Measurements from ENCODE around the gene ADAMTSL1.
"Not testable (repeated sequence)": the region's sequence is repeated elsewhere in the genome, so short reads cannot be mapped to it uniquely, and the experiment has no call there.

Gene ADAMTSL1

DNA sequence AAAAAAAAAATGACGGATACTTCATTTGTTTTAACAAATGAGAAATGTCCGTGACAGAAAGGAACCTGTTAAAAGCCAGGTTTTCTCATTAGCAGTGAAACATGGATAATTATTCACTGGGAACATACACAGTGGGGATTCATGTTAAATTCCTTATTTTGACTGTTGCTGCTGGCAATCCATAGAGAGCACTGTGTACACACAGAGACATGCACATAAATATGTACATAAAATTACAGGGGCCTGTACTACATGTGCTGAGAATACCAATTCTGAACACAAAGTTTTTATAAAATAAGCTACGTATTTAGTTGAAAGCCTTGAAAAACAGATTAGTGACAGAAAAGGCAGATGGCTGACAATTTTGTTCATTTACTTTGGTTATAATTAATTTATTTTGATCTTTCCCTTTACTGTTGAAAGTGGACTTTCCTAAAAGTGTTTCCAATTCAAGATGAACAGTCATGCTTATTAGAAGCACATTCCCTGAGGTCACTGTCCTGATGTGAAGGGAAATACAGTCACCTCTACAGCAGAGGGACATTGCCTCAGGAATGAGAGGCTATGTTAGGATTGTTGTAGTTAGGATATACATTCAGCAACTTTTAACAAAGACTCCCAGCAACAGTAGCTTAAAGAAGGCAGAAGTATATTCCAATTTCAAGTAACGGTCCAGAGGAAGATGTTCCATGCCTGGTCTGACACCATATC, 392.3 kb downstream of the ADAMTSL1 start:
- H3K4me3 ChIP-seq (replicated peaks in 1 of 2; ENCODE audit: low read depth in 2 of 2, low read length in 2 of 2): no peak overlapping the region
- TF ChIP-seq, protein P1, sequence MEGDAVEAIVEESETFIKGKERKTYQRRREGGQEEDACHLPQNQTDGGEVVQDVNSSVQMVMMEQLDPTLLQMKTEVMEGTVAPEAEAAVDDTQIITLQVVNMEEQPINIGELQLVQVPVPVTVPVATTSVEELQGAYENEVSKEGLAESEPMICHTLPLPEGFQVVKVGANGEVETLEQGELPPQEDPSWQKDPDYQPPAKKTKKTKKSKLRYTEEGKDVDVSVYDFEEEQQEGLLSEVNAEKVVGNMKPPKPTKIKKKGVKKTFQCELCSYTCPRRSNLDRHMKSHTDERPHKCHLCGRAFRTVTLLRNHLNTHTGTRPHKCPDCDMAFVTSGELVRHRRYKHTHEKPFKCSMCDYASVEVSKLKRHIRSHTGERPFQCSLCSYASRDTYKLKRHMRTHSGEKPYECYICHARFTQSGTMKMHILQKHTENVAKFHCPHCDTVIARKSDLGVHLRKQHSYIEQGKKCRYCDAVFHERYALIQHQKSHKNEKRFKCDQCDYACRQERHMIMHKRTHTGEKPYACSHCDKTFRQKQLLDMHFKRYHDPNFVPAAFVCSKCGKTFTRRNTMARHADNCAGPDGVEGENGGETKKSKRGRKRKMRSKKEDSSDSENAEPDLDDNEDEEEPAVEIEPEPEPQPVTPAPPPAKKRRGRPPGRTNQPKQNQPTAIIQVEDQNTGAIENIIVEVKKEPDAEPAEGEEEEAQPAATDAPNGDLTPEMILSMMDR (IDR thresholded peaks at IDR 0.05; ENCODE audit: low read depth, low read length): no peak
- no peak for DNase-seq (ENCODE audit: low read depth in 2 of 2)

DNA sequence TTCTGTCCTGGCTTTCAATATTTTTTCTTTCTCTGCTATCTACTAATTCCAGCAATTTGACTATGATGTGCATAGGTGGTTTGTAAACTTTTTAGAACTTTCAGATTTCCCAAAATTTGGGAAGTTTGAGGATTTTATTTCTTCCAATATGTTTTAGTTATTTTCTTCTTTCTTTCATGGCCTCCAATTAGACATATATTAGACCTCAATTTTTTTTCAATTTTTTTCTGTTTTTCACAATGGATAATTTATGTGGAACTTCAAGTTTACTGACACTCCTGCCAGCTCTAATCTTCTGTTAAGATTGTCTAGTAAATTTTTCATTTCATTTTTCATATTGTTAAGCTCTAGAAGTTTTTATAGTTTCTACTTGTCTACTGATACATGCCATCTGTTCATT, 395.8 kb downstream of the ADAMTSL1 start:
- no peak overlapping the region for H3K4me3 ChIP-seq (replicated peaks in 1 of 2; ENCODE audit: low read depth in 2 of 2, low read length in 2 of 2)
- DNase-seq (ENCODE audit: low read depth in 2 of 2): no peak
- TF ChIP-seq, protein P1 (IDR thresholded peaks at IDR 0.05; ENCODE audit: low read depth, low read length): no peak

DNA sequence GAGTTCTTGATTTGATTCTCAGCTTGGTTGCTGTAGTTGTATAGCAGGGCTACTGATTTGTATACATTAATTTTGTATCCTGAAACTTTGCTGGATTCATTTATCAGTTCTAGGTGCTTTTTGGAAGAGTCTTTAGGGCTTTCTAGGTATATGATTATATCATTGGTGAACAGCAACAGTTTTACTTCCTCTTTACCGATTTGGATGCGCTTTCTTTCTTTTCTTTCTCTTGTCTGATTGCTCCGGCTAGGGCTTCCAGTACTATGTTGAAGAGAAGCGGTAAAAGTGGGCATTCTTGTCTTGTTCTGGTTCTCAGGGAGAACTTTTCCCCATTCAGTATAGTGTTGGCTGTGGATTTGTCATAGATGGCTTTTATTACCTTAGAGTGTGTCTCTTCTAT, 400.1 kb downstream of the ADAMTSL1 start:
- TF ChIP-seq, protein P1 (IDR thresholded peaks at IDR 0.05; ENCODE audit: low read depth, low read length): no peak
- no peak for DNase-seq (ENCODE audit: low read depth in 2 of 2)

DNA sequence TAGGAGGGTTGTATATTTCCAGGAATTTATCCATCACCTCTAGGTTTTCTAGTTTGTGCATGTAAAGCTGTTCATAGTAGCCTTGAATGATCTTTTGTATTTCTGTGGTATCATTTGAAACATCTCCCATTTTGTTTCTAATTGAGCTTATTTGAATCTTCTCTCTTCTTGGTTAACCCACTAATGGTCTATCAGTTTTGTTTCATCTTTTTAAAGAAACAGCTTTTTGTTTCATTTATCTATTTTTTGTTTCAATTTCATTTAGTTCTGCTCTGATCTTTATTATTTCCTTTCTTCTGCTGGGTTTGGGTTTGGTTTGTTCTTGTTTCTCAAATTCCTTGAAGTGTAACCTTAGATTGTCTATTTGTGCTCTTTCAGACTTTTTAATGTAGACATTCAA, 401.0 kb downstream of the ADAMTSL1 start:
- DNase-seq (ENCODE audit: low read depth in 2 of 2): not testable (repeated sequence)

More for the DNA sequence above, 400.1 kb downstream of the ADAMTSL1 start:
- no peak overlapping the region for H3K4me3 ChIP-seq (replicated peaks in 1 of 2; ENCODE audit: low read depth in 2 of 2, low read length in 2 of 2)

DNA sequence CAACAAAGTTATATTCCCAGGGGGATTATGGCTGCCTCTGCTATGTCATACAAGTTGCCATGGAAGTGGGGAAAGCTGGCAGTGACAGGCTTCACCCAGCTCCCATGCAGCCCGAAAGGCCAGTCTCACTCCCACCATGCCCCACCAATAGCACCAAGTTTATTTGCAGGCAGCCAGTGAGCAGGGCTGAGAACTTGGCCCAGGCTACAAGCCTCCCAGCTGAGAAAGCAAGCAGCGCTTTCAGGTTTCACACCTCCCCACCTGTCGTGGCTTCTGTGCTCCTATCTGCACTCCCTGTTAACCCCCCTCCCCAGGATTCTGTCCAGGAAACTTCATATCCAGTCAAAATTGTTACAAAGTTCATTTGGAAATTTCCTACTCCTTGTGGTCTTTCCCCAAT, 404.0 kb downstream of the ADAMTSL1 start:
- DNase-seq (ENCODE audit: low read depth in 2 of 2): no peak
- H3K4me3 ChIP-seq (replicated peaks in 1 of 2; ENCODE audit: low read depth in 2 of 2, low read length in 2 of 2): no peak overlapping the region
- TF ChIP-seq, protein P1 (IDR thresholded peaks at IDR 0.05; ENCODE audit: low read depth, low read length): no peak

More for the DNA sequence above, 401.0 kb downstream of the ADAMTSL1 start:
- not testable (repeated sequence) for H3K4me3 ChIP-seq (replicated peaks in 1 of 2; ENCODE audit: low read depth in 2 of 2, low read length in 2 of 2)

DNA sequence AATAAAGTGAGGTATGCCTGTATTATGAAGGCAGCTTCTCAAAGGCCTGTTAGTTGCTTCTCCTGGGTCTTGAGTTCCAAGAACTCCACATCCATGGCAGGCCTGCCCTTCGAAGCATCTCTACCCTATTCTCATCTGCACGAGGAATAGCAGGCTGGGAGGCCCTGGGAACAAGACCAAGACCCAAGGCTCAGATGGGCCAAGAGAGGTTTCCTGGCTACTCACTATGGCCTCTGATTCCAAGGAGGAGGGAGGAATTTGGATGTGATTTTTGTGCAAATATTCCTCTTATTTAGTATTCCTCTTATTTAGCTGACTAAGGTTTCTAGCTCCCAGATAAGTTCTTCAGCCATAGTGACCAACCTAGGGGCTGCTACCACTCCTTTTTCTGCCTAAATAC, 407.8 kb downstream of the ADAMTSL1 start:
- no peak for DNase-seq (ENCODE audit: low read depth in 2 of 2)
- H3K4me3 ChIP-seq (replicated peaks in 1 of 2; ENCODE audit: low read depth in 2 of 2, low read length in 2 of 2): no peak overlapping the region
- TF ChIP-seq, protein P1 (IDR thresholded peaks at IDR 0.05; ENCODE audit: low read depth, low read length): no peak

DNA sequence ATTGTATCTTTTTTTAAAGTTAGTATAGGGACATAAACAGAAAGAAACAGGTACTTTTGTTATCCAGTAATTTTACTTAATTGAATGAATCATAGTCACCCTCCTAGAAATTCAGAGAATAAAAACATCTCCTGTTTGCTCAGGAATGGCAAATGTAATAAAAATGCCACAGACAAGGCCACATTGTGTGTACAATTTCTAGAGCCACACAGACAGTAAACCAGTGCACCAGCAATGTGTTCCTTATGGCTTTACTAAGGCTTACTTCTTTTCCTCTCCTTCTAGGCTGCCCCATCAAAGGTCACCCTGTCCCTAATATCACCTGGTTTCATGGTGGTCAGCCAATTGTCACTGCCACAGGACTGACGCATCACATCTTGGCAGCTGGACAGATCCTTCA, 413.6 kb downstream of the ADAMTSL1 start:
- no peak overlapping the region for H3K4me3 ChIP-seq (replicated peaks in 1 of 2; ENCODE audit: low read depth in 2 of 2, low read length in 2 of 2)
- no peak for DNase-seq (ENCODE audit: low read depth in 2 of 2)
- TF ChIP-seq, protein P1 (IDR thresholded peaks at IDR 0.05; ENCODE audit: low read depth, low read length): no peak
